GM13976 (cell line): ENCODE data around the gene TPM2.

Experiments used
- DNase-seq: peaks from one replicate; pipeline ENCODE4 v3.0.0; 2012; ENCODE audit warnings: low spot score
- in situ Hi-C: fragments of 300-500 bp; cut with MboI; formaldehyde crosslinking; loops from one replicate; pipeline ENCODE4 v1.12.0; 2022; ENCODE audit warnings: low sequenced_read_pairs, mixed read lengths, inconsistent platforms; ENCODE audit not compliant: unreplicated experiment
- TF ChIP-seq, protein P1 (sequence below): IDR thresholded peaks from 2 replicates; pipeline ENCODE4 v1.5.1; 2012; ENCODE audit warnings: borderline replicate concordance, mild to moderate bottlenecking; ENCODE audit not compliant: insufficient read depth; ENCODE audit errors: extremely low read depth, missing control alignments, control extremely low read depth

TPM2 gene

DNA sequence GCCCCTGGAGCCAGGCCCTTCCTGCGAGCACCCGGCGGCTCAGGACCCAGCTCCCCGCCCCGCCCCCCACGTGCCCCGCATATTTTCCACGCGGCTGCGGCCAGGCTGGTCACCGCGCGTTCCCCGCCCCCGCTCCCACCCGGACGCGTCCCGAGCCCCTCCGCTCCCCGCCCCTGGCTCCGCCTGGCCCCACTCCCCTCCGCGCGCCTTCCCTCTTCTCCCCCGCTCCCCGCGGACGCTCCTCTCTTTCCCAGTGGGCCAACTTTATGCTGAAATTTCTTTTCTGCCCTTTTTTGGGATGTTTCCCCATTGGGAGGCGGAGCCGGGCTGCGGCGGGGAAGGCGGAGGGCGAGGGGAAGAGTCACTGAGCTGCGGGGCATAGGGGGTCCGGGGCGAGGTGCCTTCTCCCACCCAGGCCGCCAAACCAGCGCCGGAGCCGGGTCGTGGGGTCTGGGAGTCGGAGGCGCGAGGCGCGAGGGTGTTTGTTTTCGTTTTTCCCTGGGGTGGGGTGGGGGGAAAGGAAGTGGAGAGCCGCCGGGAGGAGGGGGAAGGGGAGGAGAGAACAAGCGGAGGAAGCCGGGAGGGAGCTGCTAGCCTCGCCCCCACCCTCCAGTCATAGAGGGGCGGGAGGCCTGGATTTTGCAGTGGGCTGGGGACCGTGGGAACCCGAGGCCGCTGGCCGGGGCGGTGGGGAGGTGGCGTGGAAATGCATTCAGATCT, 1.0 kb upstream of the TPM2 start:
- DNase-seq = peak; percentile 71
- TF ChIP-seq, protein P1, sequence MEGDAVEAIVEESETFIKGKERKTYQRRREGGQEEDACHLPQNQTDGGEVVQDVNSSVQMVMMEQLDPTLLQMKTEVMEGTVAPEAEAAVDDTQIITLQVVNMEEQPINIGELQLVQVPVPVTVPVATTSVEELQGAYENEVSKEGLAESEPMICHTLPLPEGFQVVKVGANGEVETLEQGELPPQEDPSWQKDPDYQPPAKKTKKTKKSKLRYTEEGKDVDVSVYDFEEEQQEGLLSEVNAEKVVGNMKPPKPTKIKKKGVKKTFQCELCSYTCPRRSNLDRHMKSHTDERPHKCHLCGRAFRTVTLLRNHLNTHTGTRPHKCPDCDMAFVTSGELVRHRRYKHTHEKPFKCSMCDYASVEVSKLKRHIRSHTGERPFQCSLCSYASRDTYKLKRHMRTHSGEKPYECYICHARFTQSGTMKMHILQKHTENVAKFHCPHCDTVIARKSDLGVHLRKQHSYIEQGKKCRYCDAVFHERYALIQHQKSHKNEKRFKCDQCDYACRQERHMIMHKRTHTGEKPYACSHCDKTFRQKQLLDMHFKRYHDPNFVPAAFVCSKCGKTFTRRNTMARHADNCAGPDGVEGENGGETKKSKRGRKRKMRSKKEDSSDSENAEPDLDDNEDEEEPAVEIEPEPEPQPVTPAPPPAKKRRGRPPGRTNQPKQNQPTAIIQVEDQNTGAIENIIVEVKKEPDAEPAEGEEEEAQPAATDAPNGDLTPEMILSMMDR = no peak
- in situ Hi-C loops = no loop called here

DNA sequence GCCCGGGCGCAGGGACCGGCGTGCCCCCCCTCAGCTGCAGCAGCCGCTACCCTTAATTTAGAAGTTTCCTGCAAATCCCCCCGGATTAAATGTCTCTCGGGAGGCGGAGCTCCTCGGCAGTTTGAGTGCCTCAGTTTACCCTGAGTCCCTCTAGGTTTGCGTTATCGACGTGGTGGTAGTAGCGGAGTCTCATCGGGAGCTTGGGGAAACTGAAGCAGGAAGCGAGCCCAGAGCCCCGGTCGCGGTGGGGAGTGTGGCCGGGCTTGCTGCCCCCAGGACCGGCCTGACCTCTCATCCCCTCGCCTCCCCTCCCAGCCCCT, 529 bp upstream of the TPM2 start:
- DNase-seq = no peak
- in situ Hi-C loops = no loop called here
- TF ChIP-seq, protein P1 = no peak

DNA sequence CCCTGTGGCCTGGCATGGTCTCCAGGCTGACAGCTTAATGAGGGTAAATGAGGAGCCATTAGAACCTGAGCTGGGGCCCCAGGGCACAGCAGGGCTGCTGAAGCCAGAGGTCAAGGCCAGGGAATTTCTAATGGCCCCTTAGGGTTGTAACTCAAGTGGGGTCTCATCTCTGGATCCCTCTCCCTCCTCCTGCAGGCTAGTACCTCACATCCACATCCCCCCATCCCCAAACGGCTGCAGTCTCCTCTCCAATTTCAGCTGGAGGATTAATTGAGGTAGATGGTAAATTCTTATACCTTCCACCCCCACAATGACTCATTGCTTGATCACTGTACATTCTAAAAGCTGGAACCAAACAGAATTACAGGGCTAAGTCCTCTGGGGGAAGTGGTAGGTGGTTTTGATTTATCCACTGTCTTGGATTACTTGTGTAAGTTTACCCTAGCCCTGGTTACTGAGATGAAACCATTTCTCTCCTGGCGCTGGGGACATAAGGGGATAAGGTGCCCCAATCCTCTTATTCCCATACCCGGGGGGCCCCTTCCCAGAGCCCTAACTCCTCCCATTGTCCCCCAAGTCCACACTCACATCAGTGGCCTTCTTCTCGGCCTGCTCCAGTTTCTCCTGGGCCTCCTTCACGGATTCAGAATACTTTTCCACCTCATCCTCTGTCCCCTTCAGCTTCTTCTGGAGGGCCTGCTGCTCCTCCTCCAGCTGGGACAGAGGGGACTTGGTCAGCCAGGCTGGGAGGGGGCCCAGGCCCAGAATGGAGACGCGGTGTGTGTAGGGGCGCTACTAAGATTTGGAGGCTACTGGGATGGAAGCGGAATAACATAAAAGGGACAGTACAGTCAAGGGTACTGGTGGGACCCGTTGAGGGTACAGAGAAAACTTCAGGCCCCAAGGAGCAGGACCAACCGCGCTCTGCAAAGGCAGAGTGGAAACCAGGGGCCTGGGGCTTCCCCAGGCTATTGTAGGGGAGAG, 875 bp downstream of the TPM2 start:
- DNase-seq = no peak
- in situ Hi-C loops = no loop called here
- TF ChIP-seq, protein P1 = no peak

DNA sequence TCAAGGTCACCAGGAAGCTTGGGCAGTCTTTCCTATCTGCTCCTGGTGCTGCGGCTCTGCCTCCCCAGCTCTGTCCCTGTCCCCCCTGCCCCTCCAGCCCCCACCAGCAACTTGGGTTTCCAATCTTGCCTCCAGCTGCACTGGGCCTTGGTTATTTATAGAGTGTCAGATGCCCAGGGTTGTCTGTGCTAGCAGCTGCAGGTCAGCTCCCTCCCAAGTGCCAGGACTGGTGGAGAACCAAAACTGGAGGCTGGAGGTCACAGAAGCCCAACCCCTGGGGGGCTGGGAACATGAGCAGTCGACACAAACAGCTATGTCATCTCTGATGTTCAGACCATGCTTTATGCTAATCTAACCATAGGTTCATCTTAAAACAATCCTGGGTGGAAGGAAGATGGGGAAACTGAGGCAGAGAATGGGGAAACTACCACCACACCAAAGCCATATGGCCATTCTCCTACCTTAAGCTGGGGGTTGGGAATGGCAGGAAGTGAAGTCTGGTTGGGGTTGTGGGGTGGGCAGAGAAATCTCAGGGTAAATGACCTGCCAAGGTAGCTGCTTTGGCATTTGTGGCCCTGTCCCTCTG, 1.7 kb downstream of the TPM2 start:
- no peak for DNase-seq
- TF ChIP-seq, protein P1 = no peak
- in situ Hi-C loops = no loop called here

DNA sequence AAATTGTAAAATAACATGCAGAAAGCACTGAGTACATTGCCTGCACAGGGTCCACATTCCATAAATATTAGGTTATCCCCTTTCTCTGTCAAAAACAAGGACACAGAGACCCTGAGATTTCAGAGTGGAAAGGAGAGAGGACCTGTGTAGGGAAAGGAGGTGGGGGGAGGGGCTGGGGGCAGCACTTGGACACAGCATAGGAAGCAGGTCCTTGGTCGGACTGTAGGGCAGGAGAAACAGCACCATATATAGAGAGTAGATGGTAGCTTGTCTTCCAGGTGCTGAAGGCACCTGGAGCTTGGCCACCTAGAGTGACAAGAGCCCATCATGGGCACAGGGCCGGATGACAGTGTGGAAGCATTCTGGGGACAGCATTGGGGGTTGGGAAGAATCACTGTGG, 2.4 kb downstream of the TPM2 start:
- DNase-seq = no peak
- TF ChIP-seq, protein P1 = no peak
- in situ Hi-C loops = no loop called here
